MG63 (cell line): ENCODE results near the gene POMT2. TPM values are rescaled to one million over a fixed set of nuclear protein-coding genes. Genes with fewer than 3 reads are reported as not detected.

Source experiments
- DNase-seq: peaks from one replicate; pipeline ENCODE4 v3.0.0-alpha.2; 2020
- H3K27me3 ChIP-seq: fragments of 250-450 bp; sonication (Bioruptor Pico); 2 replicates; pipeline ENCODE4 v1.5.1; 2020; ENCODE audit warnings: mild to moderate bottlenecking, moderate library complexity
- H3K36me3 ChIP-seq: fragments of 250-450 bp; sonication (Bioruptor Pico); 2 replicates; pipeline ENCODE4 v1.5.1; 2020; ENCODE audit warnings: mild to moderate bottlenecking, moderate library complexity
- H3K4me3 ChIP-seq: fragments of 250-450 bp; sonication (Bioruptor Pico); 2 replicates; pipeline ENCODE4 v1.5.1; 2020; ENCODE audit warnings: mild to moderate bottlenecking, moderate library complexity
- H3K9me3 ChIP-seq: fragments of 250-450 bp; sonication (Bioruptor Pico); 2 replicates; pipeline ENCODE4 v1.5.1; 2020; ENCODE audit warnings: mild to moderate bottlenecking, moderate library complexity
- total RNA-seq: library from RNA; depleted of rRNA; stranded (reverse); fragments of >200 nt; shearing (Covaris generic); gene quantifications from 2 replicates; pipeline ENCODE4 v1.2.3, GENCODE V29; 2014; ENCODE audit warnings: low replicate concordance

Gene POMT2
- total RNA-seq, 1 experiment from 2014 or later, result 11.5 TPM

DNA sequence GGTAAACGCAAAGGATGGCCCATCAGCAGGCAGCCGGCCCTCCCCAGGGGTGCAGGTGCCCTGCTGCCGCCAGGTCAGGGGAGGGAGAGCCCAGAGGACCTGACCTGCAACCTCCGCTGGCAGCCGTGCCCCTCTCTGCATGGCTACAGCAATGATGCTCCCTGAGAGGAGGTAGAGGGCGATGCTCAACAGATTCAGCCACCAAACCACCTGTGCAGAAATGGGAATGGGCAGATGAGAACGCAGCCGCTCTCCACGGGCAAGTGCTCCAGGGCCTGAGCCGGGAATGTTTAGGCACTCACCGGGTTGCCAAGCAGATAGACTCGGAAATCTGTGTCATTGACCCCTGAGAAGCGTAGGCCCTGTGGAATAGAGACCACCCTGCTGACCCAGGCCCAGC lies 41.0 kb downstream of the POMT2 start:
- no peak overlapping the region for H3K4me3 ChIP-seq
- H3K27me3 ChIP-seq, result no peaks in the 10 kb centered on the region
- no peaks in the 10 kb centered on the region for H3K36me3 ChIP-seq
- DNase-seq, result no peak
- H3K9me3 ChIP-seq, result no peaks in the 10 kb centered on the region

DNA sequence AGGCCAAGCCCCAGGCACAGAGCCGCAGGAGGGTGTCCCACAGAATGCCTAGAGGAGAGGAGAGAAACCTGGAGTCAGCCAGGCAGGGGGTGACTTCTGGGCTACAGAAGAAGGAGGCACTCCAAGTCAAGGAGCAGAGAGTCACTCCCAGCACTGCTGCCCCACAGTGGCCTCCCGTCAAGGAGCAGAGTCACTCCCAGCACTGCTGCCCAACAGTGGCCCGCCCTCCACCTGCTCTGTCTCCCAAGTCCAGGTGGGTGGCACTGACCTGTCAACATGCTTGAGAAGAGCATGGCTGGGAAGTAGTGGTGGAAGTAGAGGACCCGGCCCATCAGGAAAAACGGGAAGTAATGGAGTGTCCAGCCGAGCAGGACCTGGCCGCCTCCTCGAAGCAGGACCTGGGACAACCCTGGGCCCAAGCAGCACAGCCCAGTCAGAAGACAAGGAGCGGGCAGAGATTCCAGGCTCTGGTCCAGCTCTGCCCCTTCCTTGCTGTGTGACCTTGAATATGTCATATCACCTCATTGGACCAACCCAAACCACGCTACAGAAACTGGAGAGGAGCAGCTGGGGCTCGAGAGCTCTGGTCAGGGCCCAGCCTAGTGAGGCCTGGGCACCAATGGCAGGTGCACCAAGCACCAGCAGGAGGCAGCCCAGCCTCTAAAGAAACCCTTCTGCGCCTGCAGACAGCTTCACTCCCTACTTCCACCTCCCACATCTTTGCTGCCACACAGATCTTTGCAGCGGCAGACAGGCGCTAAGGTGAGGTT lies 42.0 kb downstream of the POMT2 start:
- no peak overlapping the region for H3K4me3 ChIP-seq
- H3K27me3 ChIP-seq, result no peaks in the 10 kb centered on the region
- H3K9me3 ChIP-seq, result no peaks in the 10 kb centered on the region
- no peaks in the 10 kb centered on the region for H3K36me3 ChIP-seq
- DNase-seq, result no peak

DNA sequence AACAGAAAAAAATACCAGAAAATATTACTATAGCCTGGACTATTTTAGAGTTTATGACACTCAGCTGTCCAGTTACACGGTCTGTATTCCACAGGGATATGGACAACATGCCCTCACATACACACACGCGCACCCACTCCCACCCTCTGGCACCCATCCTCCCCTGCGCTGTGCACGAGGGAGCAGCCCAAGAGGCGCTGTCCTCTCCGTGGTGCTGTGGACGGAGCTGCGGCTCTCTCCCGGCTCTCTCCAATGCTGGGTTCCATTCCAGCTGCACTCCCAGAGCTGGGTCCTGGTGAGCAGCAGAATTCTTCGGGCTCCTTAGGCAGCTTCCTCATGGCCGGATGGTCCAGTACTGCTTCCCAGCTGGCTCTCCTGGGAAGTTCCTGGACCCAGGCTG lies 43.7 kb downstream of the POMT2 start:
- Histone ChIP-seq H3K9me3 (no peaks in the 10 kb centered on the region), H3K27me3 (no peaks in the 10 kb centered on the region), H3K36me3 (no peaks in the 10 kb centered on the region), H3K4me3 (no peak overlapping the region)
- no peak for DNase-seq

DNA sequence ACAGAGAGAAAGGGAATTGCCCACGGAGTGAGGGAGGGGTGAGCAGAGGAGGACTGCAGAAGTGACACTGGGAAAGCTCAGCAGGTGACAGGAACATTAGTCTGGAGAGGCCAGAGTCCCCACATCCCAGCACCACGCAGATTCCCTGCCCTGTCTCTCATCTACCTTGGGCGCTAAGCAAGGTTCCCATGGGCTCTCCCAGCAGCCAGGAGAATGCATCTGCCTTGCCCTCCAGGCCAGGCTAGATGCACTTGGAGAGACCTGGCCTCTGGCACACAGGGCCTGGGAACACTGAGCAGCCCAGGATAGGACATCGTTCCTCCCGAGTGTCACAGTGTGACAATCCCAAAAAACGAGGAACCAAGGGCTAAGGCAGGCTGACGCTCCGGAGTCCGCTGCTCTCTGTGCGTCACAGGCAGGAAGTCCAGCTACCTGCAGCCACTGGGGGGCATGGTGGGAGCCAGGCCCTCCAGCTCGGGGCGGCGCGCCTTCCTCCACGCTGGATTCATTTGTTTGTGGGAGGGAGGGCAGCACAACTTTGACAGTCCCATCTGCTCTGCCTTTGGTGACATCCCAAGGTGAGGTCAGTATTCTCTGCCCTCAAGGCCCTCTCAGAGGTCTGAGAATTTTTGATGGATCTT lies 44.3 kb downstream of the POMT2 start:
- H3K27me3 ChIP-seq, result no peaks in the 10 kb centered on the region

DNA sequence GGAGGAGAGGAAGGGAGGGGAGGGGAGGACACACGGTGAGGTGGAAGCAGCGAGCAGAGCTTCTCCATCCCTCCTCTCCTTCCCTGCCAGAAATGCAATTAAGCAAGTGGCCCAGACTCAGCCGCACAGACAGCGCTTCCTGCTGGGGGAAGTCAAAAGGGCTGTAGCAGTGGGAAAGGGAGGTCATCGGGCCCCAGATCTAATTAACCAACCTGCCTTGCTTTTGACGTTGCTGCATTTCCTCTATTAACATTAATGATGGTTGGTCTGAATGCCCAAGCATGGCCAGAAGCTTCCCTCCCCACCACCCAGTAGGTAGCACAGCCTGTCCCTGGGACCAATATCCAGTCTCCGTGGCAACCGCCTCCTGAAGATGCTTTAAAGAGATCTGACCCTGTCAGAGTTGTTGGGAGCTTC lies 45.1 kb downstream of the POMT2 start:
- Histone ChIP-seq H3K27me3 (peaks cover 4% of the 10 kb centered on the region), H3K36me3 (no peaks in the 10 kb centered on the region), H3K4me3 (no peak overlapping the region), H3K9me3 (no peaks in the 10 kb centered on the region)
- DNase-seq, result no peak

More for the DNA sequence above, 44.3 kb downstream of the POMT2 start:
- DNase-seq, result no peak
- Histone ChIP-seq H3K9me3 (no peaks in the 10 kb centered on the region), H3K4me3 (no peak overlapping the region), H3K36me3 (no peaks in the 10 kb centered on the region)

DNA sequence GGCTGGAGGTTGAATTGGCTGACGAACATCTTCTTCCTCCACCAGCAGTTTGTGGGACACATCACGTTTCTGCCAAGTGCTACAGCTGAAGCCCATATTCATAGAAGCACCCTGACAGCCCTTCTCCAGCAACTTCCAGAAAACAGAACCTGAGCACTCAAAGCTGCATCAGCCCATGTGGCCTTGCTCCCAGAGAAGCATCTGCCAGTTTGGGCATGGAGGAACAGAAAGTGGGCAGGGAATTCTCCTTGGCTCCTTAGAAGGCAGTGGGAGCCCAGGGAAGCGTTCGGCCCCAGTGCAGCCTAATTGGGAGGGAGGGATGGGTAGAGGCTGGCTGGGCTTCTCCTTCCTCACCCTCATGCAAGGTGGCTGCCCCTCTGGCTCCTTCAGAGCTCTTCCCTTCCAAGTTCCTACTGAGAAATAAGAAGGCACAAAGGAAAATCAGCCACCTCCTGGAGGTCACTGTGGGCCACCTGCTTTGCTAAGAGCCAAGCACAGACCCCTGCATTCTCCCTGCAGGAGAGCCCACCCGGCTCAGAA lies 45.6 kb downstream of the POMT2 start:
- Histone ChIP-seq H3K36me3 (no peaks in the 10 kb centered on the region), H3K4me3 (no peak overlapping the region), H3K27me3 (peaks cover 9% of the 10 kb centered on the region), H3K9me3 (no peaks in the 10 kb centered on the region)
- DNase-seq, result no peak

DNA sequence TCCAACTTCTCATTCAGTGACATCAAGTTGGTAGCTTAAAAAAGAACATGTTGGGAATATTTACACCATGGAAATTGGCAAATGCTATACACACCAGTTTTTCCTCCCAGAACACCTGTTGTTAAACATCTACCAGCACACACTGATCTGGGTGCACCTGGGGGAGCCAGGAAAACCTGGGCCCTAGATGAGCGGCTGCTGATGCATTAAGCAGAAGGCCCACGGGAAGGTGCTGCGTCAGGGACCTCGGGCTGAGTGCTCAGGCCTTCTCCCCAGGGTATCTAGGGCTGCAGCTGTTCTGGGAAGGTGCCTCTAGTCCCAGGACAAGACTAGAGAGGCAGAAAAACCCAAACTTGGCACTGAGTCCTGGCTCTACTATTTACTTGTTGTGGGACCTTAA lies 46.9 kb downstream of the POMT2 start:
- H3K27me3 ChIP-seq, result peaks cover 10% of the 10 kb centered on the region
- H3K4me3 ChIP-seq, result no peak overlapping the region
- H3K9me3 ChIP-seq, result no peaks in the 10 kb centered on the region
- DNase-seq, result no peak
- no peaks in the 10 kb centered on the region for H3K36me3 ChIP-seq

DNA sequence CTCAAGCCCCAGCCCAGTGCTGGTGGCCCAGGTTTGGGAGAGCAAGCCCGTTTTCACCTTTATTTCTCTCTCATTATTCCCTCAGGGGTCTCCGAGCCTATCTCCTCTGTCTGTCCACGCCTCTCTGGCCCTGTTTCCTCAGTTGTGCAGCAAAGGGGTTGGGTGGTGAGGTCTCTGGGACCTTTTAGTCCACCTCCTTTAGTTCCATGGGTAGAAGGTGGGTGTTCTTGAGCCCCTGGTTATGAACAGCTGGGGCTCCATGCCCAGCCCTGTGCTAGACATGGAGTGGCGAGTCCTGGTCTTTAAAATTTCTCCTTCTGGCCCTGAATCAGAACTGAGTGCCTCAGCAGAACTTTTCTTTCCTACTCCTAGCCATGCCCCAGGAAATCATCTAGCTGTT lies 48.4 kb downstream of the POMT2 start:
- no peaks in the 10 kb centered on the region for H3K9me3 ChIP-seq
- no peak overlapping the region for H3K4me3 ChIP-seq
- H3K36me3 ChIP-seq, result no peaks in the 10 kb centered on the region
- H3K27me3 ChIP-seq, result peaks cover 10% of the 10 kb centered on the region
- no peak for DNase-seq

DNA sequence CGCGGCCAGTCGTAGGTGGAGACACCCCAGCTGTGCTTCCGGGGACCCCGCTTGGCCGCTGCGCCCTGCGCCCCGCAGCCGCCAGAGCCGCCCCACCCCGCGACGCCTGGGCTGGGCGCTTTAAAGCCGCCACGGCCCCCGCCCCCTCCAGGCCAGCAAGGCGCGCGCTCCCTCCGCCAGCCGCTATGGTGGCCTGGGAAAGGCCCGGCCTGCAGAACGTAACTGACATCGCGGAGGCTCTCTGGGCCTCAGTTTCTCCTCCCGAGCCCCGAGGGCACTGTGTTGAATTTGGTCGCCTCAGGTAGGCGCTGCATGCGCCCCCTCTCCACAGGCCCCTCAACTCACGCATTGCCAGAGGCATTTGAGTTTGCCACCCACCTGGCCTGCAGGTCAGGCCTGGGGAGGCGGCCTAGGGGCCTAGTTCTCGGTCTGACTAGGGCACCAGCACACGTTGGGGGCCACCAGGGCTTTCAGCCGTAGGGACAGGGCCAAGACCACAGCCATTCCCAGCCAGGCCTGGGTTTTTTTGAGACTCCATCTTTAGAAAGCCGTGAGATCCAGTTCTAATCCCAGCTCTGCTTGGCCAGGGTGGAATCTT lies 49.5 kb downstream of the POMT2 start, which contains the start of gene NGB:
NGB (minus strand) TSS at position 94 of the 598 bp plus-strand sequence. CDS start 269 bp downstream, outside the sequence.
- DNase-seq, result no peak
- H3K9me3 ChIP-seq, result no peaks in the 10 kb centered on the region
- no peak within 1 kb of the TSS for H3K4me3 ChIP-seq
- H3K36me3 ChIP-seq, result no peaks in the 10 kb centered on the region
- H3K27me3 ChIP-seq, result peaks cover 10% of the 10 kb centered on the region

DNA sequence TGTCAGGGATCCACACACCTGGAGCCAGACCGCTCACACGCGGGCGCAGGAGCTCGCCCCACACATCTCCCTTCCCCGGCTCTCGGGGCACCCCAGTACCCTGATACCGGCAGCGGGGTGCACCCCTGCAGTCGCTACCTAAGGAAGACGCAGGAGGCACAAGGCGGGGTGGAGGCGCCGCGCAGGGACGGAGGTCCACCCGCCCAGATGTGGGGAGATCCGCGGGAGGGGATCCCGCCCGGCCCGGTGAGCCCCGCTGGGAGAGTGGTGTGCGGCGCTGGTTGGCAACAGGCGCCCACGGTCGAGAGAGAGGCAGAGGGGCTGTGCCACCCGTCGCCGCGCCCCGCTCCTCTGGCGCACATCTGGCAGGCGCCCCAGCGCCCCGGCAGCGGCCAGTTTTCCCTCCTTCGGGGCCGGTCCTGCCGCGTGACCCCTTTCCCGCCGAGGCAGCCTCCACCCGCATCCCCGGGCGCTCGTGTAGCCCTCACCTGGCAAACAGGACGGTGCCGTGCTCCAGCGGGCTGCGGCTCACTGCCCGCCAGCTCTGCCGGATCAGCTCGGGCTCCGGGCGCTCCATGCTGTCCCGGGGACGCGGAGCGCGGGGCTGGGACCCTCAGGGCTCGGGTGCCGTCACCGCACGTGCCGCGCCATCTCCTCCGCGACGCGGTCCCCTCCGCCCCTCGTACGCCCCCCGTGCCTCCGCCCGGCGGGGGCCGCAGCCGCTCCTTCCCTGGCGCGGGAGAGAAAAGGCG lies 50.1 kb downstream of the POMT2 start:
- Histone ChIP-seq H3K9me3 (no peaks in the 10 kb centered on the region), H3K27me3 (peaks cover 10% of the 10 kb centered on the region), H3K36me3 (no peaks in the 10 kb centered on the region), H3K4me3 (no peak overlapping the region)
- DNase-seq, result no peak

DNA sequence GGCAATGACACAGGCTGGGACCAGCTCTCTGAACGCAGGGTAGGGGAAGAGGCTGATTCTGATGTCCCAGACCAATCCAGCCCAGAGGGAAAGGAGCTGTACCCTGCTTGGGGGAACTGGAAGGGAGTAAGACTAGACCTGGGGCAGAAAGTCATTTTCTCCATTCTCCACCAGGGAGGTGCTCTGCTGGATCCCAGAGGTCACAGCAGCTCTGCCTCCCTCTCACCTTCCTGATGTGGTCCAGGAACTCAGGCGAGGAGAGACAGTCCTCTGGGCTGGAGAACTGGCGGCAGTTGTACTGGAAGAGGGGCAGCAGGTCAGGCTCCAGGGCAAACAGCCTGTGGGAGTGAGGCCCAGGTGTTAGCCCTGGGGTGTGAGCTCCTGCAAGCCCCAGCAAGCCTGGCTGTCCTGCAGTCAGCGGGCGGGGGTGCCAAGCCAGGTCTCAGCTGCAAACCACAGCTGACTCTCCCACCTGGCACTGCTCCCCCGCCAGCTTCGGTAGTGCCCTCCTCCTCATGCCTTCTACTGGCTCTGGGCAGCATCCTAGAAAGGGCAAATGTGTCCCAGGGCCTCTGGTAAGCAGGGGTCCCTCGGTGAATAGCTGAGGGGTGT lies 51.6 kb downstream of the POMT2 start:
- Histone ChIP-seq H3K27me3 (peaks cover 10% of the 10 kb centered on the region), H3K36me3 (no peaks in the 10 kb centered on the region)
- no peak for DNase-seq

DNA sequence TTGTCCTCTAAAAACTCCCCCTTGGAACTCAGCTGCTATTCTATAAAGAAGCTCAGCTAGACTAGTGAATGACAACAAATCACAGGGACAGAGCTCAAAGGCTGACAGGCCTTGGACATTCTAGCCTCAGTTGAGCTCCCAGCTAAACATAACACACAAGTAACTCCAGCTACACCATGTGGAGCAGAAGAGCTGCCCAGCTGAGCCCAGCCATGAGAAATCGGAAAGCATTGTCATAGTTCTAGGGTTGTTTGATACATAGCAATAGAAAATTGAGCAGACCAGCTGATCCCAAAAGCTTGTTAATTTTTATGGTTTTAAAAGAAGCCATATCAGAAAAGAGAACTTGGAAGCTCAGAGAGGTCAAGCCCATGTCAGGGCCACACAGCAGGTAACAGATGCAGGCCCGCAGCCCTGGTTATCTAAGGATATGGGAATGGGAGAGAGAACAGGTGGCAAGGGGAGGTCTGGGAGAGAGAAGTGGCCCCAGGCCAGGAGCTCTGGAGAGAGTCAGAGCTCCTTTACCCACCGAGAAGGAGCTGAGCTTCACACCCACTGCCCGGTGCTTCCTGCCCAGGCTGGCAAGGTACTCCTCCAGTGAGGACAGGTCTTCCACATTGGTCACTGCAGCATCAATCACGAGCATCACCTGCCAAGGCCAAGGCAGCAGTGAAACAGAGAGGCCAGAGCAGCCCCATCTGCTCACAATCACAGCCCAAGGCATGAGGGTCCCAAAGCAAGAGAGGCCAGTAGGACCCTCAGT lies 52.6 kb downstream of the POMT2 start:
- Histone ChIP-seq H3K27me3 (peaks cover 10% of the 10 kb centered on the region), H3K4me3 (no peak overlapping the region), H3K9me3 (no peaks in the 10 kb centered on the region), H3K36me3 (no peaks in the 10 kb centered on the region)
- no peak for DNase-seq

More for the DNA sequence above, 51.6 kb downstream of the POMT2 start:
- no peak overlapping the region for H3K4me3 ChIP-seq
- no peaks in the 10 kb centered on the region for H3K9me3 ChIP-seq

DNA sequence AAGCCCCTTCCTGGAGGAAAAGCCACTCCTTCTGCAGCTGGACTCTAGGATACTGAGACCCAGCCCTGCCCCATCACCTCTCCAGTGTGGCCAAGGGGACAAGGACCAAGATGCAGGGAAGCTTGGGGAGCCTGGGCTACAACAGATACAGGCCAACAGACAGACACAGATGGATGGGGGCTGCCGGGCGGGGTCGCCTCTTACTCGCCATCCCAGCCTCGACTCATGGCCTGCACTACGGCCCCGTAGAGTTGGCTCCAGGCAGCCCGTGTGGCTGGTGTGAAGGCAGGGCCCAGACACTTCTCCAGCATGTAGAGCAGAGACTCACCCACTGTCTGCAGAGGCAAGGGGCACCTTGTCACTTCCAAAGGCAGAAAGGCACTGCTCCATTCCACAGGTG lies 54.3 kb downstream of the POMT2 start:
- no peak for DNase-seq

DNA sequence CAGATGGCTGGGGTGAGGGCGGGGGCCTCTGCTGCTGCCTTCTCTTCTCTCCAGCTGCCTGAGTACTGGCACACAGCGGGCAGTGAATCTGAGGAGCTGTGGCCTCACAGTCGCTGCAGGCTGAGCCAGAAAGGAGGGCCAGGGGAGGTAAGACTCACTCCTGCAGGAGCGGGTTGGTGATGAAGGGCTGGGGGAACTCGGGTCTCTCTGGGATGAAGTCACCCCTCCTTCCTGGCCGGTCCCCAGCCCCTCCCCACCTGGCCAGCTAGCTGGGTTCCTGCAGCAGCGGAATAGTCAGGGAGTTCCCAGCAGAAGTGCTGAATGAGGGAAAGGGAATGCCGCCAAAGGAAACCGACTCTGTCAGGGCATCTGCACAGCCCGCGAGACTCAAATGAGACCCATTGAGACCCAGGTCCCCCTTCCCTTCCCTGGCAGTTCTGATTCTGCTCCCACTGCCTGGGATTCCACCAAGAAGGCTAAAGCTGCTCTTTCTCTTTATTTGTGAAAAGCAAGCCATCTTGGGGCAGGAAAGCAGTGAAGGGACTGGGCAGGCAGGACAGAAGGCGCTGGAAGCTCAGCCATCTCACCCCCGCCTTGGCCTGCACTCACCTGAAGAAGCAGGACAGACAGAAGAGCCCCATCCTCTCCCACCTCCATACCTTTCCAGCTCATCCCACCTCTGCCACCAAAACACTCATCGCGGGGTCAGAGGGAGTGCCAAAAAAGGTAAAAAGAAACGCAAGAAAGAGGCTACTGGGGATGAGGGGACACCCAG lies 54.9 kb downstream of the POMT2 start:
- no peaks in the 10 kb centered on the region for H3K36me3 ChIP-seq
- H3K4me3 ChIP-seq, result no peak overlapping the region
- DNase-seq, result no peak
- no peaks in the 10 kb centered on the region for H3K9me3 ChIP-seq
- H3K27me3 ChIP-seq, result peaks cover 7% of the 10 kb centered on the region

More for the DNA sequence above, 54.3 kb downstream of the POMT2 start:
- H3K9me3 ChIP-seq, result no peaks in the 10 kb centered on the region
- no peaks in the 10 kb centered on the region for H3K36me3 ChIP-seq
- peaks cover 10% of the 10 kb centered on the region for H3K27me3 ChIP-seq
- no peak overlapping the region for H3K4me3 ChIP-seq

DNA sequence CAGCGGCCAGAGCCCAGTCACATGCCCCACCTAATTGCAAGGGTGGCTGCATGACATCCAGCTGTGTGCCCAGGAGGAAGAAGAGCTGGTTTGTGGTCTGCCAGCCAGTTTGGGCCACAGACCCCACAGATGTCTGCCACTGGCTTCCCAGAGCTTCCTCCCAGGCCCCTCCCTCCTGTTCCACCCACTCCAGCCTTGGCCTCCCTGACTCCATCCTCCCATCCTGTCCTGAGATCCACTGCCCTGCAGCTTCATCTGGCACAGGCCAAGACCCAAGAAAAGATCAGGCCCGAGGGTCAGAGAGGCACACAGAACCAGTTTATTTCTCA lies 55.5 kb downstream of the POMT2 start:
- Histone ChIP-seq H3K9me3 (no peaks in the 10 kb centered on the region), H3K4me3 (no peak overlapping the region), H3K27me3 (peaks cover 1% of the 10 kb centered on the region), H3K36me3 (no peaks in the 10 kb centered on the region)
- DNase-seq, result no peak
